ENCODE measurements around the gene PEX26. TPM values are rescaled to one million over a fixed set of nuclear protein-coding genes. Genes with fewer than 3 reads are reported as not detected.

PEX26 gene
- total and polyA plus RNA-seq, 2 donors (not counting 3 experiments of a cell fraction or from before 2014, with no cell fraction given), result 25.6 to 44.4 TPM

DNA sequence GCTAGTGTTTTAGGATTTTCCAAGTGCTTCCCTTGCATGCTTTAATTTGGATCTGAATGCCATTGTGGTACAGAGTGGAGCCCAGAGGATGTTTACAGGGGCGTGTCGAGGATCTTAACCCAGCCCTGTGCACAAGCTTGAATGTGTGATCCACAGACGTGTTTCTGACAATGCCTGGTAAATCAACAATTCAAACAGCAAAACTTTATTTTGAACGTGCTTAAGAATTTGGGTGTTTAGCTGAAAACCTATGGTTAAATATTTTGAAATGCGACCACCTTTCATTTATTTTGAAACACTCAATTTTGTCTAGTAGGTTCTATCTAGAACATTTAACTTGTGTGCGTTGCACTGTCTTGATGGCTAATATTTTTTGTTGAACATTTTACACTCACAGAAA lies 34.6 kb downstream of the PEX26 start:
- H3K27ac ChIP-seq (ENCODE audit: insufficient read depth, low read depth, low read length), result no peak overlapping the region
- ChIA-PET POLR2A (no interaction called here), CTCF (no interaction called here)
- no peak for DNase-seq (ENCODE audit: low read depth, low spot score)
- peaks cover 19% of the 10 kb centered on the region for H3K4me1 ChIP-seq (ENCODE audit: control insufficient read depth, extremely low read depth, insufficient read depth, low read length)
- H2AFZ ChIP-seq (ENCODE audit: low read depth, low read length), result no peak overlapping the region
- H3K9ac ChIP-seq (replicated peaks; ENCODE audit: extremely low read depth, insufficient read depth, low read length), result no peak overlapping the region
- dilution Hi-C loops (cut with MboI; ENCODE audit: extremely low pct_ligation_motif_present, low sequenced_read_pairs) (no loop called here), intact Hi-C loops (cut with micrococcal nuclease) (no loop called here)
- no peaks in the 10 kb centered on the region for H3K36me3 ChIP-seq (ENCODE audit: control insufficient read depth in 2 of 2, extremely low read depth in 1 of 2, insufficient read depth in 2 of 2, low read length in 2 of 2)
- H4K20me1 ChIP-seq (replicated peaks; ENCODE audit: control insufficient read depth, extremely low read depth, insufficient read depth, low read length), result no peaks in the 10 kb centered on the region
- no peaks in the 10 kb centered on the region for H3K9me3 ChIP-seq (replicated peaks; ENCODE audit: control insufficient read depth, insufficient read depth, low read length)
- FAIRE-seq, result peak; percentile 24
- H3K9me1 ChIP-seq (replicated peaks; ENCODE audit: control insufficient read depth, extremely low read depth, insufficient read depth, low read length), result no peaks in the 10 kb centered on the region
- H3K4me3 ChIP-seq (replicated peaks in 1 of 3; ENCODE audit: insufficient read depth in 1 of 3, low read depth in 1 of 3, low read length in 3 of 3), result no peak overlapping the region
- TF ChIP-seq, protein P1, sequence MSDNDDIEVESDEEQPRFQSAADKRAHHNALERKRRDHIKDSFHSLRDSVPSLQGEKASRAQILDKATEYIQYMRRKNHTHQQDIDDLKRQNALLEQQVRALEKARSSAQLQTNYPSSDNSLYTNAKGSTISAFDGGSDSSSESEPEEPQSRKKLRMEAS (IDR thresholded peaks at IDR 0.05; ENCODE audit: insufficient read depth, insufficient read length), result no peak
- no peak for TF ChIP-seq GATA2 (IDR thresholded peaks at IDR 0.05; ENCODE audit: insufficient read depth, insufficient read length, low read depth, low read length)
- TF ChIP-seq, protein P2, sequence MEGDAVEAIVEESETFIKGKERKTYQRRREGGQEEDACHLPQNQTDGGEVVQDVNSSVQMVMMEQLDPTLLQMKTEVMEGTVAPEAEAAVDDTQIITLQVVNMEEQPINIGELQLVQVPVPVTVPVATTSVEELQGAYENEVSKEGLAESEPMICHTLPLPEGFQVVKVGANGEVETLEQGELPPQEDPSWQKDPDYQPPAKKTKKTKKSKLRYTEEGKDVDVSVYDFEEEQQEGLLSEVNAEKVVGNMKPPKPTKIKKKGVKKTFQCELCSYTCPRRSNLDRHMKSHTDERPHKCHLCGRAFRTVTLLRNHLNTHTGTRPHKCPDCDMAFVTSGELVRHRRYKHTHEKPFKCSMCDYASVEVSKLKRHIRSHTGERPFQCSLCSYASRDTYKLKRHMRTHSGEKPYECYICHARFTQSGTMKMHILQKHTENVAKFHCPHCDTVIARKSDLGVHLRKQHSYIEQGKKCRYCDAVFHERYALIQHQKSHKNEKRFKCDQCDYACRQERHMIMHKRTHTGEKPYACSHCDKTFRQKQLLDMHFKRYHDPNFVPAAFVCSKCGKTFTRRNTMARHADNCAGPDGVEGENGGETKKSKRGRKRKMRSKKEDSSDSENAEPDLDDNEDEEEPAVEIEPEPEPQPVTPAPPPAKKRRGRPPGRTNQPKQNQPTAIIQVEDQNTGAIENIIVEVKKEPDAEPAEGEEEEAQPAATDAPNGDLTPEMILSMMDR (IDR thresholded peaks at IDR 0.05; ENCODE audit: extremely low read depth in 1 of 2, insufficient read depth in 1 of 2, low read depth in 1 of 2, low read length in 2 of 2), result no peak
- TF ChIP-seq EZH2 (IDR thresholded peaks at IDR 0.05; ENCODE audit: borderline replicate concordance, low read depth, low read length, severe bottlenecking), result no peak
- TF ChIP-seq JUN (IDR thresholded peaks at IDR 0.05; ENCODE audit: borderline replicate concordance, insufficient read depth, insufficient read length, low read depth), result no peak
- no peak for TF ChIP-seq MYC (IDR thresholded peaks at IDR 0.05; ENCODE audit: low read depth, low read length)
- no peak for TF ChIP-seq FOS (IDR thresholded peaks at IDR 0.05; ENCODE audit: borderline replicate concordance, insufficient read depth, low read length)
- TF ChIP-seq POLR2AphosphoS5 (IDR thresholded peaks at IDR 0.05; ENCODE audit: insufficient read depth, low read depth, low read length), result no peak
- no peak for TF ChIP-seq POLR2A (IDR thresholded peaks at IDR 0.05; ENCODE audit: low read depth, low read length)
- no peaks in the 10 kb centered on the region for H3K79me2 ChIP-seq (ENCODE audit: control insufficient read depth, insufficient read depth, low read length)
- BruUV-seq (replicated peaks), result no TSS peak
- H3K4me2 ChIP-seq (ENCODE audit: insufficient read depth, low read length), result no peak overlapping the region
- H3K27me3 ChIP-seq (ENCODE audit: control insufficient read depth in 2 of 2, insufficient read depth in 2 of 2, low read length in 2 of 2), result no peaks in the 10 kb centered on the region

Data from endothelial cell of umbilical vein (primary cell).